Astrocyte of the cerebellum (primary cell): ENCODE data around the gene MTCL1.

Experiments
- DNase-seq: peaks from one replicate; pipeline ENCODE4 v3.0.0-alpha.2; 2011; ENCODE audit warnings: low read depth
- H3K4me3 ChIP-seq: 2 replicates; pipeline ENCODE4 v1.5.1; 2011; ENCODE audit warnings: mild to moderate bottlenecking, low read depth, low read length, moderate library complexity
- in situ Hi-C: cut with HindIII; loops from 2 replicates; pipeline ENCODE4 v1.10.0; 2017; ENCODE audit warnings: low sequenced_read_pairs
- TF ChIP-seq, protein P1 (sequence below): IDR thresholded peaks from 2 replicates; pipeline ENCODE4 v1.5.1; 2012; ENCODE audit warnings: low read length, low read depth, moderate library complexity, mild to moderate bottlenecking; ENCODE audit errors: missing control alignments

Gene MTCL1

DNA sequence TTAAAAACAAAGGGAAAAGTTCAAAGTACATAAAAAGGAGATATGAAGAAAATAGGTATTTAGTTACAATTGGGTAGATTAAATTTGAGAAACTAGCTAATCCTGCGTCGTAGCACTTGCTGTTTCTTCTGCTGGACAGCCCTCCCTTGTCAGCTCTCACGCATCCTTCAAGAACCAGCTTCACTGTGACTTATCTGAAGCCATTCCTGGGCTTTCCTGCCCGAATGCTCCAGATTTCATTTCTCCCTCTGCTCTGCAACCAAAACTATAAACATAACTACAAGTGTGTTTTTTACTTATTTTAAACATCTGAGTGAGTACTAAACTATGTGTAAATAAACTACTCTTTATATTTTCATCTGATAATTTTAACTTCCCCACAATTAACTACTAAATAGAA lies 149.2 kb downstream of the MTCL1 start:
- in situ Hi-C loops = no loop called here
- no peak overlapping the region for H3K4me3 ChIP-seq
- TF ChIP-seq, protein P1, sequence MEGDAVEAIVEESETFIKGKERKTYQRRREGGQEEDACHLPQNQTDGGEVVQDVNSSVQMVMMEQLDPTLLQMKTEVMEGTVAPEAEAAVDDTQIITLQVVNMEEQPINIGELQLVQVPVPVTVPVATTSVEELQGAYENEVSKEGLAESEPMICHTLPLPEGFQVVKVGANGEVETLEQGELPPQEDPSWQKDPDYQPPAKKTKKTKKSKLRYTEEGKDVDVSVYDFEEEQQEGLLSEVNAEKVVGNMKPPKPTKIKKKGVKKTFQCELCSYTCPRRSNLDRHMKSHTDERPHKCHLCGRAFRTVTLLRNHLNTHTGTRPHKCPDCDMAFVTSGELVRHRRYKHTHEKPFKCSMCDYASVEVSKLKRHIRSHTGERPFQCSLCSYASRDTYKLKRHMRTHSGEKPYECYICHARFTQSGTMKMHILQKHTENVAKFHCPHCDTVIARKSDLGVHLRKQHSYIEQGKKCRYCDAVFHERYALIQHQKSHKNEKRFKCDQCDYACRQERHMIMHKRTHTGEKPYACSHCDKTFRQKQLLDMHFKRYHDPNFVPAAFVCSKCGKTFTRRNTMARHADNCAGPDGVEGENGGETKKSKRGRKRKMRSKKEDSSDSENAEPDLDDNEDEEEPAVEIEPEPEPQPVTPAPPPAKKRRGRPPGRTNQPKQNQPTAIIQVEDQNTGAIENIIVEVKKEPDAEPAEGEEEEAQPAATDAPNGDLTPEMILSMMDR = no peak
- no peak for DNase-seq

DNA sequence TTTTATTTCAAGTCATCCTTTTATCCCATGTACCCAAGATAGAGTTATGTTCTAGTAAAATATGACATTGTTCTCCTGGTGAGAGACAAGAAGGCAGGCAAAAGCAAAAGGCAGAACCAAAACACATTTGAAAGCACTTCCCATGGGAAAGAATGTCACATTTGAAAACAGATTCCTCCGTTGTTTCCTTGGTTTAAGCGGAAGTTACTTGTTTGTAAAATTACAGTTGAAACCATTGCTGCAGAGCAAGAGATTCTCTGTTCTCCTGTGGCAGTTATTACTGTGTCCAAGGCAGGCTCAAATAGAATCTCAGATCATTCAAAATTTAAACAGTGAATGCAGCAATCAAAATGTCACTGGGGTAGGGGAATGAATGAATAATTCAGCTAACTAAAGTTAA lies 149.6 kb downstream of the MTCL1 start:
- in situ Hi-C loops = no loop called here
- DNase-seq = no peak
- no peak overlapping the region for H3K4me3 ChIP-seq
- TF ChIP-seq, protein P1 = no peak

DNA sequence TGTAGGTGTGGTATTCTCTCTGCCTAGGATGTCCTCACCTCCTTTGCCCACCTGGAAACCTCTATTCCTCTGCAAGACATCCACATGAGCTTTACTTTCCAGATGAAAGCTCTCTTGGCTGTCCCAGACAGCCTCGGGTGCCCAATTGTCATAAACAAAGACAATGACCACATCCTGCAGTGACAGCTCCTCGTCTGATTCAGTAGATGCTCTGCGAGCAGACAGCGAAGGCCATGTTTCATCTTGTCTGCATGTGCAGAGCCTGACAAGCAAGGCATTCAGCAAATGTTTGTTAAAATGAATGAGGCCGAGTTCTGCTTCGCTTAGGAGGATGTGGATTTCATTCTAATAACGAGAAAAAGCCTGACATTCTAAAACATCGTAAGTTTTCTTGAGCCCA lies 150.9 kb downstream of the MTCL1 start:
- in situ Hi-C loops = no loop called here
- TF ChIP-seq, protein P1 = no peak
- no peak overlapping the region for H3K4me3 ChIP-seq
- DNase-seq = no peak

DNA sequence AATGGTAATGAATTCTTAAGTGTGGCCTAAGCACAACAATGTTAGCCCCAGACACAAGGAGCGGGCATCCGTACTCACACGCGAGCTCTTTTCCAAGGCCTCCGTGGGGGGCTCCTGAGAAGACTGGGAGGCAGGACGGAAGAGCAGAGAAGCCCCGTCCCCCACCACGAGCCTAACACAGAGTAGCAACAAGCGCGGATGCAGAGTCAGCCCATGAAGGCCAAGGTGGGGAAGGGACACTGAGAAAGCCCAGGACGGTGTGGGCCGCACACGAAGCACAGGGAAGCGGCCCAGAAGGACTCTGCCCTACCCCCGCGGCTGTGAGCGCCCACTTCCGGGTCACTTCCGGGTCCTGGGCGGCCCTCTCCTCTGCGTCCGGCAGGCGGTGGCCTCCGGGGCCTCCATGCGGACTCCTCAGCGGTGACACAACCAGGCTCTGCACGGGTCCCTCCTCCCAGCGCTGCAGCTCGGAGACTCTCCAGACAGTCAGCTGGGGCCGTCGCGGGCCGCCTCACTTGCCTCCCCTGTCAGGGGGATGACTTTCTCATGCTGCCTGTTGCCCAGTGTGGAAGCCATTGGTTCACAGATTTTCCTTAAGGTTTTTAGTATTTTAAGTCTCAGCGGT lies 151.5 kb downstream of the MTCL1 start:
- DNase-seq = no peak
- no peak overlapping the region for H3K4me3 ChIP-seq
- TF ChIP-seq, protein P1 = no peak
- in situ Hi-C loops = no loop called here

DNA sequence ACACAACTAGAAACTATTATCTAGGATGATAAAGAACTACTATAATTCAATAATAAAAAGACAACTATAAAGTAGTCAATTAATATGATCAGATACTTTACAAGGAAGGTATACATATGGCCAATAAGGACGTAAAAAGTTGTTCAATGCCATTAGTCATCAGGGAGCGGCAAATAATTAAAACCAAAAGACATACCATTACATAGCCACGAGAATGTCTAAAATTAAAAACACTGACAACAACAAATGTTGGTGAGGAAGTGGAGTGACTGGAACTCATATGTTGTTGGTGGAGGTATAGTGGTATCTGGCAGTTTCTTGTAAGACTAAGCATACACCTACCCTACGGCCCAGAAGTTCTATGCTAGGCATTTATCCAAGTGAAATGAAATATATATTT lies 152.4 kb downstream of the MTCL1 start:
- no peak overlapping the region for H3K4me3 ChIP-seq
- no peak for DNase-seq
- TF ChIP-seq, protein P1 = no peak
- in situ Hi-C loops = no loop called here

DNA sequence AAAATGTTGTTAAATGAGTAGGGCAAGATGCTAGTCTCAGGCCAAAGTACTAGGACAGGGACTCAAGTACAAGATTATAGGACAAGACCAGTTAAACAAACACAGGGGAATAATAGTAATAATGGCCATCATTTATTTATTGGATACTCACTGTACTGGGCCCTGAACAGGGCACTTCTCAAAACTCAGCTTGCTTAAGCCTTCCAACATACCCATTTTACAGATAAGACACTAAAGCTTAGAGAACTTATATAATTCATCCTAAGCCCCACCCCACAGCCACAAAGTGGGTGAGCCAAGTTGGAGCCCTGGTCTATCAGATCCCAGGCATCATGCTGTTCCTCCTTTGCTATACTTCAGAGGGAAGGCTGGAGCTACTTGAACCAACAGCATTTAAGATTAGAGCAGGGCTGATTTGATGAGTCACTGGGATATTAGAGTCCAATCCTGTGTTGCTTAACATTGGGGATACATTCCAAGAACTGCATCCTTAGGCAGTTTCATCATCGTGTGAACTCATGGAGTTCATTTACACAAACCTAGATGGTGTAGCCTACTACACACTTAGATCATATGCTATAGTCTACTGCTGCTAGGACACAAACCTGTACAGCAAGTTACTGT lies 153.6 kb downstream of the MTCL1 start:
- peak; percentile 81 for DNase-seq
- H3K4me3 ChIP-seq = no peak overlapping the region
- TF ChIP-seq, protein P1 = no peak
- in situ Hi-C loops = no loop called here
